Activated T-helper 1 cell treated with anti-CD3 and anti-CD28 coated beads, Interleukin-12 subunit alpha, Interleukin-12 subunit beta, Interleukin-2, Interleukin-4 antibody, amounts not matched to agents 30 ng/mL and 10 ng/mL and 1 ng/mL, durations not matched to agents 14 hours and 24 hours and 36 hours (primary cell): ENCODE results near the gene GALR2. TPM values are rescaled to one million over a fixed set of nuclear protein-coding genes. Genes with fewer than 3 reads are reported as not detected.
A peak's percentile ranks its signal among the peaks of the same experiment; 100 is the strongest.

ENCODE experiments used
- DNase-seq: peaks from one replicate; pipeline ENCODE4 v3.0.0; 2021; ENCODE audit warnings: low spot score
- H3K27ac Mint-ChIP-seq: one replicate; pipeline ENCODE4 v1.8.0; 2021; ENCODE audit warnings: mild to moderate bottlenecking, mixed read lengths
- H3K27me3 Mint-ChIP-seq: one replicate; pipeline ENCODE4 v1.8.0; 2022; ENCODE audit warnings: mild to moderate bottlenecking, moderate library complexity, mixed read lengths; ENCODE audit not compliant: insufficient read depth
- H3K36me3 Mint-ChIP-seq: one replicate; pipeline ENCODE4 v1.8.0; 2021; ENCODE audit warnings: low read depth, mixed read lengths
- H3K4me1 Mint-ChIP-seq: one replicate; pipeline ENCODE4 v1.8.0; 2021; ENCODE audit warnings: low read depth, mixed read lengths
- H3K4me3 Mint-ChIP-seq: one replicate; pipeline ENCODE4 v1.8.0; 2021; ENCODE audit warnings: mild to moderate bottlenecking, moderate library complexity, mixed read lengths
- H3K9me3 Mint-ChIP-seq: one replicate; pipeline ENCODE4 v1.8.0; 2021; ENCODE audit warnings: mixed read lengths
- intact Hi-C: fragments of 100-400 bp; cut with micrococcal nuclease; formaldehyde crosslinking; loops from one replicate; pipeline ENCODE4 v1.15.1; 2024
- total RNA-seq: library from RNA; stranded (reverse); gene quantifications from 2 replicates; pipeline ENCODE4 v1.2.3, GENCODE V29; 2022

GALR2 gene
- total RNA-seq, 1 donor from 2014 or later = 3.7 TPM

- no peak for DNase-seq
- intact Hi-C loops = no loop called here
- Mint-ChIP-seq H3K27me3 (peaks cover 5% of the 10 kb centered on the region), H3K27ac (peak overlapping the region; percentile 86), H3K36me3 (no peaks in the 10 kb centered on the region), H3K4me3 (no peak overlapping the region), H3K9me3 (no peaks in the 10 kb centered on the region), H3K4me1 (peaks cover 21% of the 10 kb centered on the region)
Observed at GRCh38 chr17:76123191-76123499, 48.6 kb downstream of the GALR2 start.

GRCh38 chr17:76123749-76124581, 49.4 kb downstream of the GALR2 start:
- H3K9me3 Mint-ChIP-seq = no peaks in the 10 kb centered on the region
- peaks cover 21% of the 10 kb centered on the region for H3K4me1 Mint-ChIP-seq
- peaks cover 5% of the 10 kb centered on the region for H3K27me3 Mint-ChIP-seq
- no peaks in the 10 kb centered on the region for H3K36me3 Mint-ChIP-seq
- no peak overlapping the region for H3K27ac Mint-ChIP-seq
- DNase-seq = no peak
- no peak overlapping the region for H3K4me3 Mint-ChIP-seq
- intact Hi-C loops = no loop called here

- peaks cover 21% of the 10 kb centered on the region for H3K4me1 Mint-ChIP-seq
- no peak overlapping the region for H3K4me3 Mint-ChIP-seq
- no peak for DNase-seq
- H3K36me3 Mint-ChIP-seq = no peaks in the 10 kb centered on the region
- intact Hi-C loops = no loop called here
- no peaks in the 10 kb centered on the region for H3K9me3 Mint-ChIP-seq
- H3K27ac Mint-ChIP-seq = no peak overlapping the region
- H3K27me3 Mint-ChIP-seq = peaks cover 3% of the 10 kb centered on the region
Observed at GRCh38 chr17:76124582-76125390, 50.2 kb downstream of the GALR2 start.

- peaks cover 21% of the 10 kb centered on the region for H3K4me1 Mint-ChIP-seq
- no peak for DNase-seq
- intact Hi-C loops = no loop called here
- no peak overlapping the region for H3K27ac Mint-ChIP-seq
- H3K4me3 Mint-ChIP-seq = no peak overlapping the region
- peaks cover 3% of the 10 kb centered on the region for H3K27me3 Mint-ChIP-seq
- H3K9me3 Mint-ChIP-seq = no peaks in the 10 kb centered on the region
- H3K36me3 Mint-ChIP-seq = no peaks in the 10 kb centered on the region
Observed at GRCh38 chr17:76125391-76125675, 50.8 kb downstream of the GALR2 start.

- intact Hi-C loops = no loop called here
- H3K27me3 Mint-ChIP-seq = peaks cover under 1% of the 10 kb centered on the region
- no peaks in the 10 kb centered on the region for H3K36me3 Mint-ChIP-seq
- H3K9me3 Mint-ChIP-seq = no peaks in the 10 kb centered on the region
- no peak for DNase-seq
- H3K4me3 Mint-ChIP-seq = no peak overlapping the region
- peaks cover 21% of the 10 kb centered on the region for H3K4me1 Mint-ChIP-seq
- no peak overlapping the region for H3K27ac Mint-ChIP-seq
Observed at GRCh38 chr17:76125922-76126321, 51.3 kb downstream of the GALR2 start.

Other genes starting within 250 kb of the GALR2 start
- gene UNC13D, start 230.4 kb upstream of the GALR2 start, total RNA-seq = 185 and 186 TPM in 2 replicates
- gene WBP2, start 219.4 kb upstream of the GALR2 start, total RNA-seq = 68.8 and 74.4 TPM in 2 replicates
- gene TRIM47, start 196.2 kb upstream of the GALR2 start, total RNA-seq = 30.5 and 32.7 TPM in 2 replicates
- gene TRIM65, start 177.8 kb upstream of the GALR2 start, total RNA-seq = 45.0 and 53.7 TPM in 2 replicates
- gene MRPL38, start 169.9 kb upstream of the GALR2 start, total RNA-seq = 151 and 160 TPM in 2 replicates
- gene FBF1, start 133.7 kb upstream of the GALR2 start, total RNA-seq = 19.4 and 20.0 TPM in 2 replicates
- 25.3 and 28.2 TPM in 2 replicates for gene ACOX1, start 95.6 kb upstream of the GALR2 start, total RNA-seq
- gene TEN1, start 95.5 kb upstream of the GALR2 start, total RNA-seq = 10.7 and 15.4 TPM in 2 replicates
- 4.9 and 5.3 TPM in 2 replicates for gene CDK3, start 73.9 kb upstream of the GALR2 start, total RNA-seq
- 0.02 and 0.05 TPM in 2 replicates for gene EVPL, start 47.5 kb upstream of the GALR2 start, total RNA-seq
- 177 and 184 TPM in 2 replicates for gene SRP68, start 2.3 kb upstream of the GALR2 start, total RNA-seq
- 2.7 and 2.9 TPM in 2 replicates for gene ZACN, start 4.4 kb downstream of the GALR2 start, total RNA-seq
- gene EXOC7, start 29.0 kb downstream of the GALR2 start, total RNA-seq = 108 and 116 TPM in 2 replicates
- gene FOXJ1, start 66.5 kb downstream of the GALR2 start, total RNA-seq = 0.10 TPM in 1 of 2 replicates, not detected in the other
- 50.4 and 51.7 TPM in 2 replicates for gene RNF157, start 165.7 kb downstream of the GALR2 start, total RNA-seq
- 206 and 217 TPM in 2 replicates for gene UBALD2, start 190.6 kb downstream of the GALR2 start, total RNA-seq
- 2.7 and 3.3 TPM in 2 replicates for gene QRICH2, start 233.5 kb downstream of the GALR2 start, total RNA-seq